ENCODE results near the gene ZNF514. TPM values are rescaled to one million over a fixed set of nuclear protein-coding genes. Genes with fewer than 3 reads are reported as not detected.
"Not testable (repeated sequence)": the region's sequence is repeated elsewhere in the genome, so short reads cannot be mapped to it uniquely, and the experiment has no call there.

The ZNF514 gene
- total RNA-seq, 2 donors from 2014 or later = 13.3 to 22.3 TPM

DNA sequence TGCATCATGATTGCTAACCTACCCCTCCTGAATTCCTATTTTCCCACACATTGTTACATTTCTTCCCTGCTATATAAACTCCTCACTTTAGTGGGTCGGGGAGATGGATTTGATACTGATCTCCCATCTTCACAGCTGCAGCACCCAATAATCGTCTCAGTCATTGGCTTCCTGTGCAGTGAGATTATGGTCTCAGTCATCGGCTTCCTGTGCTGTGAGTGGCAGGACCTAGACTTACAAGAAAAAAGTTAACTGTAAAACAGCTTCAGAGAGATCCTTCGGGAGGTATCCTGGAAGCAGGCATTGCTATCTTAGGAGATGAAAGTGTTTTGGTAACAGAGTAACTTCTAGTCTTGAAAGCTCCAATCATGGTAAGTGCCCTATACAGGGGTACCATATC is 44.3 kb upstream of the ZNF514 start:
- Histone ChIP-seq H3K27me3 (replicated peaks; ENCODE audit: insufficient read depth) (no peaks in the 10 kb centered on the region), H3K27ac (no peak overlapping the region), H3K4me3 (no peak overlapping the region), H3K36me3 (no peaks in the 10 kb centered on the region), H3K9me3 (no peaks in the 10 kb centered on the region), H3K4me1 (ENCODE audit: control insufficient read depth in 1 of 2, low read depth in 2 of 2) (peaks cover 4 to 20% of the 10 kb centered on the region in 2 donors)
- no peak for DNase-seq (ENCODE audit: low spot score)
- no peak for ATAC-seq (ENCODE audit: insufficient number of reproducible peaks, low FRiP score, low read depth)
- TF ChIP-seq, protein P1, sequence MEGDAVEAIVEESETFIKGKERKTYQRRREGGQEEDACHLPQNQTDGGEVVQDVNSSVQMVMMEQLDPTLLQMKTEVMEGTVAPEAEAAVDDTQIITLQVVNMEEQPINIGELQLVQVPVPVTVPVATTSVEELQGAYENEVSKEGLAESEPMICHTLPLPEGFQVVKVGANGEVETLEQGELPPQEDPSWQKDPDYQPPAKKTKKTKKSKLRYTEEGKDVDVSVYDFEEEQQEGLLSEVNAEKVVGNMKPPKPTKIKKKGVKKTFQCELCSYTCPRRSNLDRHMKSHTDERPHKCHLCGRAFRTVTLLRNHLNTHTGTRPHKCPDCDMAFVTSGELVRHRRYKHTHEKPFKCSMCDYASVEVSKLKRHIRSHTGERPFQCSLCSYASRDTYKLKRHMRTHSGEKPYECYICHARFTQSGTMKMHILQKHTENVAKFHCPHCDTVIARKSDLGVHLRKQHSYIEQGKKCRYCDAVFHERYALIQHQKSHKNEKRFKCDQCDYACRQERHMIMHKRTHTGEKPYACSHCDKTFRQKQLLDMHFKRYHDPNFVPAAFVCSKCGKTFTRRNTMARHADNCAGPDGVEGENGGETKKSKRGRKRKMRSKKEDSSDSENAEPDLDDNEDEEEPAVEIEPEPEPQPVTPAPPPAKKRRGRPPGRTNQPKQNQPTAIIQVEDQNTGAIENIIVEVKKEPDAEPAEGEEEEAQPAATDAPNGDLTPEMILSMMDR (IDR thresholded peaks at IDR 0.05) = no peak

GRCh38 chr2:95192956-95193355 is 33.3 kb upstream of the ZNF514 start:
- not testable (repeated sequence) for H3K9me3 ChIP-seq; H3K4me3 ChIP-seq; H3K4me1 ChIP-seq (ENCODE audit: control insufficient read depth in 1 of 2, low read depth in 2 of 2); H3K27me3 ChIP-seq (replicated peaks; ENCODE audit: insufficient read depth); DNase-seq (ENCODE audit: low spot score); H3K36me3 ChIP-seq; ATAC-seq (ENCODE audit: insufficient number of reproducible peaks, low FRiP score, low read depth); H3K27ac ChIP-seq
- TF ChIP-seq, protein P1 (IDR thresholded peaks at IDR 0.05) = peak; percentile 55

GRCh38 chr2:95185973-95186372 is 26.3 kb upstream of the ZNF514 start:
- Histone ChIP-seq H3K36me3 (peaks cover 21% of the 10 kb centered on the region), H3K27ac (no peak overlapping the region), H3K4me1 (ENCODE audit: control insufficient read depth in 1 of 2, low read depth in 2 of 2) (no peaks in the 10 kb centered on the region), H3K9me3 (peaks cover 9% of the 10 kb centered on the region), H3K27me3 (replicated peaks; ENCODE audit: insufficient read depth) (no peaks in the 10 kb centered on the region), H3K4me3 (no peak overlapping the region)
- TF ChIP-seq, protein P1 (IDR thresholded peaks at IDR 0.05) = no peak
- ATAC-seq (ENCODE audit: insufficient number of reproducible peaks, low FRiP score, low read depth) (no peak), DNase-seq (ENCODE audit: low spot score) (no peak)

- Histone ChIP-seq H3K4me1 (ENCODE audit: control insufficient read depth in 1 of 2, low read depth in 2 of 2) (no peaks in the 10 kb centered on the region), H3K9me3 (peaks cover 9% of the 10 kb centered on the region), H3K4me3 (no peak overlapping the region), H3K27ac (no peak overlapping the region), H3K36me3 (peaks cover 29% of the 10 kb centered on the region), H3K27me3 (replicated peaks; ENCODE audit: insufficient read depth) (no peaks in the 10 kb centered on the region)
- no peak for ATAC-seq (ENCODE audit: insufficient number of reproducible peaks, low FRiP score, low read depth)
- no peak for DNase-seq (ENCODE audit: low spot score)
- TF ChIP-seq, protein P1 (IDR thresholded peaks at IDR 0.05) = no peak
These were observed 25.5 kb upstream of the ZNF514 start for GRCh38 chr2:95185197-95185596.

- H3K27me3 ChIP-seq (replicated peaks; ENCODE audit: insufficient read depth) = no peaks in the 10 kb centered on the region
- TF ChIP-seq, protein P1 (IDR thresholded peaks at IDR 0.05) = no peak
- ATAC-seq (ENCODE audit: insufficient number of reproducible peaks, low FRiP score, low read depth) (no peak), DNase-seq (ENCODE audit: low spot score) (no peak)
- no peak overlapping the region for H3K27ac ChIP-seq
- H3K9me3 ChIP-seq = peaks cover 9% of the 10 kb centered on the region
- no peaks in the 10 kb centered on the region for H3K4me1 ChIP-seq (ENCODE audit: control insufficient read depth in 1 of 2, low read depth in 2 of 2)
- peaks cover 51% of the 10 kb centered on the region for H3K36me3 ChIP-seq
- no peak overlapping the region for H3K4me3 ChIP-seq
These were observed 22.1 kb upstream of the ZNF514 start for GRCh38 chr2:95181774-95182173.

Data from thoracic aorta (tissue), 2 donors.